ENCODE data around the gene PRKX.

DNA sequence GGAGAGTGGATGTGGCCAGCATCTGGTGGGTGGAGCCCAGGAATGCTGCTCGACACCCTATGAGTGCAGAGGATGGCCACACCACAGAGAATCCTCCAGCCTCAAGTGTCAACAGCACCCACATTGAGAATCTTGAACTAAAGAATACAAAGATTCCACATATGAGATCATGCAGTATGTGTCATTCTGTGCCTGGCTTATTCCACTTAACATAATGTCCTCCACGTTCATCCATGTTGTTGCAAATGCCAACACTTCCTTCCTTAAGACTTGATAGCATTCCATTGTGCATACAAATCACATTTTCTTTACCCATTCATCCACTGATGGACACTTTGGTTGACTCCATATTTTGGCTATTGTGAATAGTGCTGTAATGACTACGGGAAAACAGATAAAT is 145.8 kb downstream of the PRKX start:
- TF ChIP-seq, protein P1, sequence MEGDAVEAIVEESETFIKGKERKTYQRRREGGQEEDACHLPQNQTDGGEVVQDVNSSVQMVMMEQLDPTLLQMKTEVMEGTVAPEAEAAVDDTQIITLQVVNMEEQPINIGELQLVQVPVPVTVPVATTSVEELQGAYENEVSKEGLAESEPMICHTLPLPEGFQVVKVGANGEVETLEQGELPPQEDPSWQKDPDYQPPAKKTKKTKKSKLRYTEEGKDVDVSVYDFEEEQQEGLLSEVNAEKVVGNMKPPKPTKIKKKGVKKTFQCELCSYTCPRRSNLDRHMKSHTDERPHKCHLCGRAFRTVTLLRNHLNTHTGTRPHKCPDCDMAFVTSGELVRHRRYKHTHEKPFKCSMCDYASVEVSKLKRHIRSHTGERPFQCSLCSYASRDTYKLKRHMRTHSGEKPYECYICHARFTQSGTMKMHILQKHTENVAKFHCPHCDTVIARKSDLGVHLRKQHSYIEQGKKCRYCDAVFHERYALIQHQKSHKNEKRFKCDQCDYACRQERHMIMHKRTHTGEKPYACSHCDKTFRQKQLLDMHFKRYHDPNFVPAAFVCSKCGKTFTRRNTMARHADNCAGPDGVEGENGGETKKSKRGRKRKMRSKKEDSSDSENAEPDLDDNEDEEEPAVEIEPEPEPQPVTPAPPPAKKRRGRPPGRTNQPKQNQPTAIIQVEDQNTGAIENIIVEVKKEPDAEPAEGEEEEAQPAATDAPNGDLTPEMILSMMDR (IDR thresholded peaks at IDR 0.05), result no peak
- no peak for TF ChIP-seq POLR2A (IDR thresholded peaks at IDR 0.05)
